ENCODE results near the gene CTR9.
"Not testable (repeated sequence)": the region's sequence is repeated elsewhere in the genome, so short reads cannot be mapped to it uniquely, and the experiment has no call there.

Gene CTR9

DNA sequence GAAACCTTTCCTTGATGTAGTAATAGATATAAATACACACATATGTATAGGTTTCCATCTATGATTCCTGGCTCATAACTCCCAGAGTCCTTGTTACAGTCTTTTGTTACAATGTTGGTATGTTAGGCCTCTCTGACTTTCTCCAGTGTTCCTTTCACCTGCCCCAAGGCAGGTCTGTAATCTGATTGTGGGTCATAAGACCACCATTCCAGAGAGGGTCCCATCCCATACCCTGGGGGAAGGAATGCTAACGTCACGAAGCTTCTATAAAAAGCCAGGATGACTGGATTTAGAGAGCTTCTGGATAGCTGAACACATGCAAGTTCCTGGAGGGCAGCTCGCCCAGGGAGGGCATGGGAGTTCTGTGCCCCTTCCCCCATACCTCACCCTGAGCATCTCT, 71.4 kb downstream of the CTR9 start:
- not testable (repeated sequence) for DNase-seq (ENCODE audit: low spot score)

GRCh38 chr11:10823152-10823579, 72.1 kb downstream of the CTR9 start:
- DNase-seq (ENCODE audit: low spot score): no peak

DNA sequence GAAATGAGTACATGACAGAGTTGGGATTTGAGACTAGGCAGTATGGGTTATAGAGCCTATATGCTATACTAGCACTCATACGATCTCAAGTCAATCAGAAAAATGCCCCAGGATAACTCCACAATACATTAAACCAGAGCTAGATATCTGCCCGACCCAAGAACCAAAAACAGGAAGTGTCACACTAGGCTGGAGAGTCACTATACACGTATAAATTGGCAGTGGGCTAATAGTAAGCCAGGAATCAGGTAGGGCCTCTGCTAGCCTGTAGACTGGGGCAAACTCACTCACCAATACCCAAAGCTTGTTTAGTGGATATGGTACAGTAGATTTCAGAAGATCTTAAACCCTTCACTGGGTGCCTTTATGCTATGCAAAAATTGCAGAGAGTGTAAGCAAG, 73.8 kb downstream of the CTR9 start:
- no peak for DNase-seq (ENCODE audit: low spot score)

- DNase-seq (ENCODE audit: low spot score): no peak
Measured at GRCh38 chr11:10828402-10828801, 77.4 kb downstream of the CTR9 start.

- no peak for DNase-seq (ENCODE audit: low spot score)
Measured at GRCh38 chr11:10829139-10829538, 78.1 kb downstream of the CTR9 start.

All from D341Med (cell line).